NCI-H345 (cell line): ENCODE data around the gene TMEM89.

Experiments
- DNase-seq: peaks from one replicate; lab custom pipeline; 2025; lab: John Stamatoyannopoulos, UW

The TMEM89 gene

GRCh38 chr3:48641396-48641795 lies 19.8 kb upstream of the TMEM89 start:
- no peak for DNase-seq

GRCh38 chr3:48639944-48640606 lies 18.5 kb upstream of the TMEM89 start:
- DNase-seq: no peak

- no peak for DNase-seq
Observed at GRCh38 chr3:48637305-48637704, 15.7 kb upstream of the TMEM89 start.

GRCh38 chr3:48636149-48636655 lies 14.6 kb upstream of the TMEM89 start:
- no peak for DNase-seq

GRCh38 chr3:48635222-48636021 lies 13.9 kb upstream of the TMEM89 start, which contains the start of gene SLC26A6:
Gene SLC26A6, minus strand, starts transcription at chr3:48635461. Its CDS starts 68 bp downstream, at chr3:48635393.
- peak; percentile 89 for DNase-seq

GRCh38 chr3:48634661-48635221 lies 13.2 kb upstream of the TMEM89 start:
- DNase-seq: peak; percentile 44

GRCh38 chr3:48633743-48634142 lies 12.2 kb upstream of the TMEM89 start:
- DNase-seq: no peak

GRCh38 chr3:48633256-48633655 lies 11.7 kb upstream of the TMEM89 start:
- no peak for DNase-seq

- no peak for DNase-seq
Observed at GRCh38 chr3:48631516-48632448, 10.2 kb upstream of the TMEM89 start.

- DNase-seq: no peak
Observed at GRCh38 chr3:48630833-48631232, 9.3 kb upstream of the TMEM89 start.

- DNase-seq: no peak
Observed at GRCh38 chr3:48630407-48630806, 8.8 kb upstream of the TMEM89 start.

- no peak for DNase-seq
Observed at GRCh38 chr3:48629894-48630293, 8.3 kb upstream of the TMEM89 start.

- no peak for DNase-seq
Observed at GRCh38 chr3:48628277-48629017, 6.9 kb upstream of the TMEM89 start.

- no peak for DNase-seq
Observed at GRCh38 chr3:48625600-48625999, 4.0 kb upstream of the TMEM89 start.

GRCh38 chr3:48624767-48625166 lies 3.2 kb upstream of the TMEM89 start:
- DNase-seq: no peak

GRCh38 chr3:48623851-48624547 lies 2.4 kb upstream of the TMEM89 start:
- peak; percentile 68 for DNase-seq

- DNase-seq: no peak
Observed at GRCh38 chr3:48619541-48620524, 1.7 kb downstream of the TMEM89 start.

GRCh38 chr3:48617559-48617958 lies 4.0 kb downstream of the TMEM89 start:
- no peak for DNase-seq

GRCh38 chr3:48614044-48614443 lies 7.5 kb downstream of the TMEM89 start:
- DNase-seq: no peak
